GM13976 (cell line): Measurements from ENCODE around the gene ARTN.

Source experiments
- DNase-seq: peaks from one replicate; pipeline ENCODE4 v3.0.0; 2012; ENCODE audit warnings: low spot score
- in situ Hi-C: fragments of 300-500 bp; cut with MboI; formaldehyde crosslinking; loops from one replicate; pipeline ENCODE4 v1.12.0; 2022; ENCODE audit warnings: low sequenced_read_pairs, mixed read lengths, inconsistent platforms; ENCODE audit not compliant: unreplicated experiment
- TF ChIP-seq, protein P1 (sequence below): IDR thresholded peaks from 2 replicates; pipeline ENCODE4 v1.5.1; 2012; ENCODE audit warnings: borderline replicate concordance, mild to moderate bottlenecking; ENCODE audit not compliant: insufficient read depth; ENCODE audit errors: extremely low read depth, missing control alignments, control extremely low read depth

ARTN gene

DNA sequence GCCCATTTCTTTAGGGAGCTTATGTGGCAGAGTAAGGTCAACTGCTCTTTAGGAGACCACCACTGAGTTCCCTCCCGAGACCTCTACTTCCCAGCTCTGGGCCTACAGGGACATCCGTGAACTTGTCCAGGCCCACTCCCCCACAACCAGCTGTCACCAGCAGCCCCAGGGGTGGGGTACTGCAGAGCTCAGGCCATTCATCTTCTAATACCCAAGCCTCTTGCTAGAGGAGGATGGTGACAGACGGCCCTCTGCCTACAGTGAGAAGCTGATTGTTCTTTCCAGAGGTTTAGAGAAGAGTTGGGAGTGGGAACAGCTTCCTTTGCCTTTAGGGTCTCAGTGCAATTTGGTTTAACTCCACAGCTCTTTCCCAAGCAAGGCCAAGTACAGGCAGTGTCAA, 33.2 kb upstream of the ARTN start:
- TF ChIP-seq, protein P1, sequence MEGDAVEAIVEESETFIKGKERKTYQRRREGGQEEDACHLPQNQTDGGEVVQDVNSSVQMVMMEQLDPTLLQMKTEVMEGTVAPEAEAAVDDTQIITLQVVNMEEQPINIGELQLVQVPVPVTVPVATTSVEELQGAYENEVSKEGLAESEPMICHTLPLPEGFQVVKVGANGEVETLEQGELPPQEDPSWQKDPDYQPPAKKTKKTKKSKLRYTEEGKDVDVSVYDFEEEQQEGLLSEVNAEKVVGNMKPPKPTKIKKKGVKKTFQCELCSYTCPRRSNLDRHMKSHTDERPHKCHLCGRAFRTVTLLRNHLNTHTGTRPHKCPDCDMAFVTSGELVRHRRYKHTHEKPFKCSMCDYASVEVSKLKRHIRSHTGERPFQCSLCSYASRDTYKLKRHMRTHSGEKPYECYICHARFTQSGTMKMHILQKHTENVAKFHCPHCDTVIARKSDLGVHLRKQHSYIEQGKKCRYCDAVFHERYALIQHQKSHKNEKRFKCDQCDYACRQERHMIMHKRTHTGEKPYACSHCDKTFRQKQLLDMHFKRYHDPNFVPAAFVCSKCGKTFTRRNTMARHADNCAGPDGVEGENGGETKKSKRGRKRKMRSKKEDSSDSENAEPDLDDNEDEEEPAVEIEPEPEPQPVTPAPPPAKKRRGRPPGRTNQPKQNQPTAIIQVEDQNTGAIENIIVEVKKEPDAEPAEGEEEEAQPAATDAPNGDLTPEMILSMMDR, result no peak
- no peak for DNase-seq
- in situ Hi-C loops, result no loop called here

DNA sequence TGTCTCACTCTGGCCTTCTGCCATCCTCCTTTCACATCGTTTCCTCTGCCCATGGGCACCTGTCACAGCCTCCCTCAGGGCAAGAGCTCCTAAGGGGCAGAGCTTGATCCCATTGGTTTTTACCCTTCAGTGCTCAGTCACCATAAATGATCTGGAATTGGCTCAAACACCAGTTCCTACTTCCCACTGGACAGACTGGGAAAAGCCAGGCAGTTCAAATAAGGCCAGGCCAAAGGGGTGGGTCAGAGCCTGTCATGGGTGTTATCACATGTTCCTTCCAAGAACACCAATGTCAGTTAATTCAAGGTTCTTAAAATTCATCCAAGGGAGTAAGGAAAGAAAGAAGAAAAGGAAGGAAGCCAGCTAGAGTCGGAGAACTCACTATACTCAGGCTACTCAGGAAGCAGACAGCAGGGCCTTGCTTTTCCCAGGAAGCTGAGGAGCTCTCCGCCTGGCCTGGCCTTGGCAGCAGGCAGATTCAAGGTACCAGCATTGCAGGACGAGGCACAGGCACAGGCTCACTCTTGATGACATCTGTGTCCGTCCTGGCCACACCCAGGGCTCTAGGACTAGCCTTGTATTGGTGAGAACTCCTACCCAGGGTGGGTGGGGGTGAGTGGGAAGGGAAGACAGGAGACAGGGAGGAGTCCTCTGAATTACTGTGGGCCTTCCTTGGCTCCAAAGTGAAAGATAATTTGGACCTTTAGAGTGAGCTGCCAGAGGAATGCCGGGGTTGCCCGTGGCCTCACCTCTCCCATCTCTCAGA, 32.2 kb upstream of the ARTN start:
- no peak for DNase-seq
- TF ChIP-seq, protein P1, result no peak
- in situ Hi-C loops, result no loop called here

- in situ Hi-C loops, result no loop called here
- no peak for DNase-seq
- TF ChIP-seq, protein P1, result no peak
These were observed 31.4 kb upstream of the ARTN start for GRCh38 chr1:43902058-43902831.

GRCh38 chr1:43904660-43905551, 28.7 kb upstream of the ARTN start:
- in situ Hi-C loops, result no loop called here
- TF ChIP-seq, protein P1, result no peak
- no peak for DNase-seq

DNA sequence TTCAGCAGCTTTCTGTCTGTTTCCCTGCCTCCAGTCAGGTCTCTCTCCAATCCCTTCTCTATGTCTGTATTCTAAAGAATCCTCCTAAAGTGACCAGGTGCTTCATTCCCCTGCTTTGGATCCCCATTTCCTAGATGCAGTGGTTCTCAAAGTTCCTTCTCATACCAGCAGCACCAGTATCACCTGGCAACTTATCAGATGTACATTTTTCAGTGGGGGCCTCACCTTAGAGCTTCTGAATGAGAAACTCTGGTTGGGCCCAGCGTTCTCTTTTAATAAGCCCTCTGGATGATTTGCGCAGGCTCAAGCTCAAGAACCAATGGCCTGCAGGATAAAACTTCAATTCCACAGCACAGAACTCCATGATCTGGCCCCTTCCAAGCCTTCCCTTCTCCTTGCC, 25.4 kb upstream of the ARTN start:
- DNase-seq, result no peak
- TF ChIP-seq, protein P1, result no peak
- in situ Hi-C loops, result no loop called here

- in situ Hi-C loops, result no loop called here
These were observed 24.7 kb upstream of the ARTN start for GRCh38 chr1:43908858-43909257.

More at GRCh38 chr1:43908858-43909257, 24.7 kb upstream of the ARTN start:
- no peak for DNase-seq
- TF ChIP-seq, protein P1, result no peak
